GM21723 (cell line): ENCODE data around the gene SMIM34.
"Not testable (repeated sequence)": the region's sequence is repeated elsewhere in the genome, so short reads cannot be mapped to it uniquely, and the experiment has no call there.

Source experiments
- ATAC-seq: cut with Tn5 transposase; IDR thresholded peaks from one replicate; pipeline ENCODE4 v1.9.1; 2021; ENCODE audit warnings: mild to moderate bottlenecking, moderate library complexity; ENCODE audit not compliant: unreplicated experiment

SMIM34 gene

DNA sequence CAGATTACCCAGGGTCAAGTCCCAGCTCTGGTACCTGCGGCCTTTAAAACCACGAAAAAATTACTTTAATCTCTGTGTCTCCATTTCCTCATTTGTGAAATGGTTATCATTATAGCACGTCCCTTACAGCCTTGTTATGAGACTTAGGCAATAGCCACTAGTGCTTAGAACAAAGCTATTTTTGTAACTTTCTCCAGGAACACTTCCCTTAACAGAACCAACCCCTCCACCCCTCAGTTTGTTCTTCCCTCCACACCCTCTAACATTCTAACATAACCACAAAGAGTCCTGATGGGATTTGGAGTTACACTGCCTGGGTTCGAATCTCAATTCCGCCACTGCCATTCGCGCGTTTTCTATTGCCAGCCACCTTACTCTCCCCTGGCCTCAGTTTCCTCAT lies 49.3 kb downstream of the SMIM34 start:
- not testable (repeated sequence) for ATAC-seq

DNA sequence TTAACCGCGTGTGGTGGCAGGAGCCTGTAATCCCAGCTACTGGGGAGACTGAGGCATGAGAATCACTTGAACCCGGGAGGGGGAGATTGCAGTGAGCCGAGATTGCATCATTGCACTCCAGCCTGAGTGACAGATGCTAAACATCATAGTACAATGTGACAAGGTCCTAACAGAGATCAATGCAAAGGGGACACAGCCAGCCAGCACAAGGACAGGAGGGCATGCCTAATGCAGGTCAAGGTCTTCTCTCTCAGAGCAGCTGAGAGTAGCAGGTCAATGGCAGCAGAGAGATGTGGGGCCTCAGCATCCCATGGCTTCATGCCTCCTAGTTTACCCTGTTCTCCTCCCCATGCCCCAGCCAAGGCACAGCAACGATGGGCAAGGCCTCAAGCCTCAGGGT lies 51.4 kb downstream of the SMIM34 start:
- no peak for ATAC-seq

DNA sequence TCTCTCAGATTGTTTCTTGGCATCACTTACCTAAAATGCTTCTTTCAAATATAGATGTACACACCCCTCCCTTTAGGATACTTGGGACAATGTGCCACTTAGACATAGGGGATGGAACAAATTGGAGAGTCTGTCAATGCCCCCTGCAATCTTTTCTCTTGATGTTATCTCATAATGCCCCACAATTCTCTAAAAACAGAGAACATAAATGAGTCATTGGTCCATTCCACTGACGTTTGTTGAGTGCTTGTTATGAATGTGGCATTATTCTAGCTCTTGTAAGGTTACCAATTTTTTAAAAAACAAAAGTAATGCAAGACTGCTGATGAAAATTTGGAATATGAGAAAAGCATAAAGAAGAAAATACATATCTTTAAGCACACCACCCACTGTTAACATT lies 54.0 kb downstream of the SMIM34 start:
- ATAC-seq, result no peak
